Vagina (tissue), 2 donors: ENCODE results near the gene THAP4. TPM values are rescaled to one million over a fixed set of nuclear protein-coding genes. Genes with fewer than 3 reads are reported as not detected.
"Not testable (repeated sequence)": the region's sequence is repeated elsewhere in the genome, so short reads cannot be mapped to it uniquely, and the experiment has no call there.

Experiments used
- DNase-seq, 2 donors: peaks; one replicate each; pipeline ENCODE4 v3.0.0-alpha.2; 2017; ENCODE audit errors: extremely low spot score in 2 of 2
- H3K27ac ChIP-seq: fragments of 200-600 bp; sonication (generic); one replicate; pipeline ENCODE4 v1.5.1; 2019
- H3K27me3 ChIP-seq: fragments of 200-600 bp; sonication (generic); one replicate; pipeline ENCODE4 v1.5.1; 2019
- H3K36me3 ChIP-seq, 2 donors: fragments of 200-600 bp; sonication (generic); one replicate each; pipeline ENCODE4 v1.5.1; 2017 to 2019
- H3K4me1 ChIP-seq: fragments of 200-600 bp; sonication (generic); one replicate; pipeline ENCODE4 v1.5.1; 2019
- H3K4me3 ChIP-seq, 2 donors: fragments of 200-600 bp; sonication (generic); 1 replicate in 1 of 2; 2 replicates in 1 of 2; pipeline ENCODE4 v1.5.1; 2016 to 2019
- H3K9me3 ChIP-seq: fragments of 200-600 bp; sonication (generic); one replicate; pipeline ENCODE4 v1.5.1; 2019
- CTCF ChIP-seq, 3 experiments: fragments of 450-650 bp in 2 of 3; fragments of 200-600 bp in 1 of 3; sonication (generic) in 1 of 3; IDR thresholded peaks; one replicate each; pipeline ENCODE4 v1.5.1; 2017 to 2019; ENCODE audit warnings: antibody characterized with exemption in 3 of 3, mild to moderate bottlenecking in 2 of 3, moderate library complexity in 2 of 3
- POLR2A ChIP-seq, 2 donors: fragments of 450-650 bp; IDR thresholded peaks; one replicate each; pipeline ENCODE4 v1.6.1; 2017; ENCODE audit warnings: antibody characterized with exemption in 2 of 2, mild to moderate bottlenecking in 2 of 2, moderate library complexity in 2 of 2
- POLR2AphosphoS5 ChIP-seq, 2 donors: sonication (generic); formaldehyde crosslinking; IDR thresholded peaks; one replicate each; pipeline ENCODE4 v1.9.0; 2017; ENCODE audit warnings: antibody characterized with exemption in 2 of 2, mild to moderate bottlenecking in 2 of 2, low read depth in 1 of 2; ENCODE audit not compliant: insufficient read depth in 1 of 2
- intact Hi-C: fragments of 100-400 bp; cut with DNase I; formaldehyde crosslinking; loops from one replicate; pipeline ENCODE4 v1.15.1; 2023
- total RNA-seq: library from RNA; depleted of rRNA; stranded (reverse); fragments of >200 nt; gene quantifications from one replicate; pipeline ENCODE4 v1.2.3, GENCODE V29; 2016

The THAP4 gene
- total RNA-seq, 1 donor from 2014 or later: 44.4 TPM

- H3K36me3 ChIP-seq: peaks cover 0 to 29% of the 10 kb centered on the region in 2 donors
- intact Hi-C loops: no loop called here
- H3K9me3 ChIP-seq: no peaks in the 10 kb centered on the region
- TF ChIP-seq POLR2A (IDR thresholded peaks at IDR 0.05): no peak
- no peak for TF ChIP-seq POLR2AphosphoS5 (IDR thresholded peaks at IDR 0.05; ENCODE audit: insufficient read depth in 1 of 2, low read depth in 1 of 2)
- no peak for TF ChIP-seq CTCF (IDR thresholded peaks at IDR 0.05)
- H3K4me3 ChIP-seq: no peak overlapping the region
- H3K27ac ChIP-seq: no peak overlapping the region
- H3K4me1 ChIP-seq: no peaks in the 10 kb centered on the region
- H3K27me3 ChIP-seq: no peaks in the 10 kb centered on the region
- no peak for DNase-seq
These were observed 43.7 kb downstream of the THAP4 start for GRCh38 chr2:241593271-241593670.

DNA sequence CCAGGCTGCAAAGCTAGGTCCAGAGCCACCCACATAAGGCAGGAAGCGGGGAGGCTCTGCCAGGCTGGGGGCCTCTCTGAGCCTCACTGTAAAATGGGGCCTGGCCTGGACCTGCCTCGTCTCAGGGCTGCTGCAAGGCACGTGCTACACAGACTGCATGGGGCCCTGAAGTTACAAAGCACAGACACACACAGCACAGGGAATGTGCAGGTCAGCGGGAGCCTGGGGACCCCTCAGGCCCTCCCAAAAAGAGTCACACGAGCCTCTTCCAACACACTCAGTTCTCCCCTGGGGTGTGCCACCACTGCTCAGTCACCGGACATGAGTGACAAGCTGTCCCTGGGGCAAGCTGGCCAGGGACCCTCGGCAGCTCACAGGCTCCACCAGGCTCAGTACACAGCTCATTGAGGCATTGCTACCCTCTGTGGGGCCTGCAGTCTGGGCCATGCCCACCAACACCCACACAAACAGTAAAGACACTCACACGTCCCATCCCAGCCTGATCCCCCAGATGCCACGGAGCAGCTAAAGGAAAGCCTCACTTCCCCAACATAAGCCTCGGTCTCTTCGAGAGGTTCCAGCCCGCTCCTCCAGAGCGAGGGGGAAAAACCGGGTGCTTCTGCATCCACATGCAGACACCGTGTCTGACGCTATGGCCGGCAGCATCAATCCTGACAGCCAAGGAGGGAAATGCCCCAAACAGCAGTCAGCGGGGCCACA is 44.7 kb downstream of the THAP4 start:
- Histone ChIP-seq H3K4me1 (no peaks in the 10 kb centered on the region), H3K27ac (no peak overlapping the region), H3K27me3 (no peaks in the 10 kb centered on the region), H3K4me3 (no peak overlapping the region), H3K36me3 (peaks cover 0 to 38% of the 10 kb centered on the region in 2 donors), H3K9me3 (peaks cover 7% of the 10 kb centered on the region)
- intact Hi-C loops: no loop called here
- no peak for TF ChIP-seq POLR2AphosphoS5 (IDR thresholded peaks at IDR 0.05; ENCODE audit: insufficient read depth in 1 of 2, low read depth in 1 of 2)
- no peak for TF ChIP-seq CTCF (IDR thresholded peaks at IDR 0.05)
- TF ChIP-seq POLR2A (IDR thresholded peaks at IDR 0.05): no peak
- DNase-seq: no peak

DNA sequence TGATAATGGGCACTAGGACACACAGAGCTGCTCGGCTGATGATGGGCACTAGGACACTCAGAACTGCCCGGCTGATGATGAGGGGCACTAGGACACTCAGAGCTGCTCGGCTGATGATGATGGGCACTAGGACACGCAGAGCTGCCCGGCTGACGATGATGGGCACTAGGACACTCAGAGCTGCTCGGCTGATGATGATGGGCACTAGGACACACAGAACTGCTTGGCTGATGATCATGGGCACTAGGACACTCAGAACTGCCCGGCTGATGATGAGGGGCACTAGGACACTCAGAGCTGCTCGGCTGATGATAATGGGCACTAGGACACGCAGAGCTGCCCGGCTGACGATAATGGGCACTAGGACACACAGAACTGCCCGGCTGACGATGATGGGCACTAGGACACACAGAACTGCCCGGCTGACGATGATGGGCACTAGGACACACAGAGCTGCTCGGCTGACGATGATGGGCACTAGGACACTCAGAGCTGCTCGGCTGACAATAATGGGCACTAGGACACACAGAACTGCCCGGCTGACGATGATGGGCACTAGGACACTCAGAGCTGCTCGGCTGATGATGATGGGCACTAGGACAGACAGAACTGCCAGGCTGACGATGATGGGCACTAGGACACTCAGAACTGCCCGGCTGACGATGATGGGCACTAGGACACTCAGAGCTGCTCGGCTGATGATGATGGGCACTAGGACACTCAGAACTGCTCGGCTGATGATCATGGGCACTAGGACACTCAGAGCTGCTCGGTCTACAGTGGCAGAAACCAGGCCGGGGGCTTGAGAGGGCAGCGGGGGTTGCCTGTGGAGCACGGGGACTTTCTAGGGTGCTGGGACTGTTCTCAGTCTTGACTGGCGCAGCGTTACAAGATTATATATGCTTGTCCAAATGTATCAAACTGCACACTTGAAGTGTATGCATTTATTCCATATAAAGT is 46.2 kb downstream of the THAP4 start:
- peaks cover 0 to 51% of the 10 kb centered on the region in 2 donors for H3K36me3 ChIP-seq
- intact Hi-C loops: not testable (repeated sequence)

GRCh38 chr2:241589863-241590262 is 47.1 kb downstream of the THAP4 start:
- H3K4me3 ChIP-seq, H3K27me3 ChIP-seq, intact Hi-C loops, DNase-seq, H3K27ac ChIP-seq, H3K4me1 ChIP-seq: not testable (repeated sequence)
- H3K9me3 ChIP-seq: peaks cover 22% of the 10 kb centered on the region
- peaks cover 0 to 52% of the 10 kb centered on the region in 2 donors for H3K36me3 ChIP-seq

More for the DNA sequence above, 46.2 kb downstream of the THAP4 start:
- H3K4me1 ChIP-seq, DNase-seq, H3K4me3 ChIP-seq, H3K27ac ChIP-seq, H3K27me3 ChIP-seq: not testable (repeated sequence)
- H3K9me3 ChIP-seq: peaks cover 22% of the 10 kb centered on the region

GRCh38 chr2:241586564-241587264 is 50.2 kb downstream of the THAP4 start:
- DNase-seq: no peak
- TF ChIP-seq CTCF (IDR thresholded peaks at IDR 0.05): no peak
- Histone ChIP-seq H3K27me3 (no peaks in the 10 kb centered on the region), H3K36me3 (peaks cover 0 to 60% of the 10 kb centered on the region in 2 donors), H3K9me3 (peaks cover 22% of the 10 kb centered on the region), H3K27ac (no peak overlapping the region), H3K4me3 (no peak overlapping the region), H3K4me1 (no peaks in the 10 kb centered on the region)
- intact Hi-C loops: no loop called here
